Endothelial cell (in vitro differentiated cells): ENCODE measurements around the gene REXO1. TPM values are rescaled to one million over a fixed set of nuclear protein-coding genes. Genes with fewer than 3 reads are reported as not detected.

Experiments
- DNase-seq: peaks from one replicate; pipeline ENCODE4 v3.0.0; 2021; ENCODE audit warnings: low spot score
- H3K27ac Mint-ChIP-seq: one replicate; pipeline ENCODE4 v1.8.0; 2021; ENCODE audit warnings: mixed read lengths, inconsistent platforms; ENCODE audit not compliant: unreplicated experiment
- H3K27me3 Mint-ChIP-seq: one replicate; pipeline ENCODE4 v1.8.0; 2021; ENCODE audit warnings: mild to moderate bottlenecking, moderate library complexity, mixed read lengths, inconsistent platforms; ENCODE audit not compliant: unreplicated experiment
- H3K36me3 Mint-ChIP-seq: one replicate; pipeline ENCODE4 v1.8.0; 2021; ENCODE audit warnings: mild to moderate bottlenecking, low read depth, mixed read lengths, inconsistent platforms; ENCODE audit not compliant: unreplicated experiment
- H3K4me1 Mint-ChIP-seq: one replicate; pipeline ENCODE4 v1.8.0; 2021; ENCODE audit warnings: mild to moderate bottlenecking, mixed read lengths, inconsistent platforms; ENCODE audit not compliant: unreplicated experiment
- H3K4me3 Mint-ChIP-seq: one replicate; pipeline ENCODE4 v1.8.0; 2021; ENCODE audit warnings: mild to moderate bottlenecking, mixed read lengths, inconsistent platforms; ENCODE audit not compliant: unreplicated experiment
- H3K9me3 Mint-ChIP-seq: one replicate; pipeline ENCODE4 v1.8.0; 2021; ENCODE audit warnings: mixed read lengths, inconsistent platforms; ENCODE audit not compliant: unreplicated experiment
- CTCF ChIP-seq: fragments of 200-600 bp; sonication (generic); IDR thresholded peaks from one replicate; pipeline ENCODE4 v1.5.0; 2021; ENCODE audit warnings: antibody characterized with exemption; ENCODE audit not compliant: unreplicated experiment
- total RNA-seq: library from RNA; stranded (reverse); fragmentation: NEBNext Ultra II Directional; extraction: Animal tissue kit (Norgen Biotek cat#: 25700); gene quantifications from one replicate; pipeline ENCODE4 v1.2.1, GENCODE V29; 2021; ENCODE audit not compliant: unreplicated experiment

The REXO1 gene
- total RNA-seq, 1 donor from 2014 or later = 48.1 TPM

- Mint-ChIP-seq H3K36me3 (no peaks in the 10 kb centered on the region), H3K27ac (no peak overlapping the region), H3K27me3 (peaks cover 8% of the 10 kb centered on the region), H3K4me3 (no peak overlapping the region), H3K4me1 (no peaks in the 10 kb centered on the region), H3K9me3 (no peaks in the 10 kb centered on the region)
- TF ChIP-seq CTCF = no peak
- no peak for DNase-seq
These were observed 58.1 kb downstream of the REXO1 start for GRCh38 chr19:1790054-1790792.

DNA sequence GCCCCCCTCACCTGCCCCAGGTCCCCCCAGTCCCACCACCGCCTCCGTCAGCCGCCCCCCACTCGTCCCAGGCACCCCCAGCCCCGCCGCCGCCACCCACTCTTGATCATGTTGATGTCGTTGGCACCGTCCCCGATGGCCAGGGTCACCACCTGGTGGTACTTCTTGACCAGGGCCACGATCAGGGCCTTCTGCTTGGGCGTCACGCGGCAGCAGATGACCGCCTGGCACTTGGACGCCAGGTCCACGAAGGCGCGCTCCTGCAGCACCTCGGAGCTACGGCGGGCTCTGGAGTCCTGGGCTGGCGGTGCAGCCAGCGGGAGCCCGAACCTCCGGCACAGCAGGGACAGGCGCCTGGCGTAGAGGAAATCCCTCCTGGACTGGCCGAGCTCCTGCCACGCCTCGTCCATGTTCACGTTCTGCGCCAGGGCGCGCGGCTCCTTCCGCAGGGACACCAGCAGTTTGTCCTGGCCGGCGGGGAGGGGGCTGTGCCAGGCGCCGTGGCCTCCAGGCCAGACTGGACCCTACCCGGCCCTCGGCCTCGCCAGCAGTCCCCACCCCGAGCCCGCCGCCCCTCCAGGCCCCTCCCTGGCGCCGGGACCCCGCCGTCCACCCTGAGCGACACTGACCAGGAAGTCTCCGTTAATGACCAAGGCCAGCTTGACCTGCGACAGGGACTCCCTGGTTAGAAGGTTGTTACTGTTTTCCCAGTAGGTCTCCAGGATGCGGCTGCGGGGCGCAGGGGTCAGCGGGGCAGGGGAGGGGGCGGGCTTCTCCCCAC, 58.8 kb downstream of the REXO1 start:
- no peaks in the 10 kb centered on the region for H3K36me3 Mint-ChIP-seq
- no peak overlapping the region for H3K4me3 Mint-ChIP-seq
- DNase-seq = no peak
- H3K9me3 Mint-ChIP-seq = no peaks in the 10 kb centered on the region
- H3K27ac Mint-ChIP-seq = no peak overlapping the region
- TF ChIP-seq CTCF = no peak
- peaks cover 10% of the 10 kb centered on the region for H3K27me3 Mint-ChIP-seq
- no peaks in the 10 kb centered on the region for H3K4me1 Mint-ChIP-seq

DNA sequence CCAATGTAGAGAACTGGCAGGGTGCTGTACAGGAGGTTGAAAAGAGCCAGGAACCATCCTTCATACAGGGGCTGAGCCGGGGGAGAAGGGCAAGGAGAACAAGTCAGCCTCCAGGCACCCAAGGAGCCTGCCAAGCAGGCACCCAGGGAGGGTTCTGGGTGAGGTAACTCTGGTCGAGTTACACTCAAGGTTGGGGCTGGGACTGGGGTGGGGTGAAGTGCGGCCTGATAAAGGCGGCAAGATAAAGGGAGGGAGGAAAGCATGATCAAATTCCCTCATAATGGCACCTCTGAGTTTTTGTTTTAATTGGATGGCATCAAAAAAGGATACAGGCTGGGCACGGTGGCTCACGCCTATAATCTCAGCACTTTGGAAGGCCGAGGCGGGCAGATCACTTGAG, 61.2 kb downstream of the REXO1 start:
- H3K4me1 Mint-ChIP-seq = no peaks in the 10 kb centered on the region
- H3K9me3 Mint-ChIP-seq = no peaks in the 10 kb centered on the region
- TF ChIP-seq CTCF = no peak
- H3K27me3 Mint-ChIP-seq = peaks cover 11% of the 10 kb centered on the region
- no peaks in the 10 kb centered on the region for H3K36me3 Mint-ChIP-seq
- H3K4me3 Mint-ChIP-seq = no peak overlapping the region
- no peak overlapping the region for H3K27ac Mint-ChIP-seq
- DNase-seq = no peak

DNA sequence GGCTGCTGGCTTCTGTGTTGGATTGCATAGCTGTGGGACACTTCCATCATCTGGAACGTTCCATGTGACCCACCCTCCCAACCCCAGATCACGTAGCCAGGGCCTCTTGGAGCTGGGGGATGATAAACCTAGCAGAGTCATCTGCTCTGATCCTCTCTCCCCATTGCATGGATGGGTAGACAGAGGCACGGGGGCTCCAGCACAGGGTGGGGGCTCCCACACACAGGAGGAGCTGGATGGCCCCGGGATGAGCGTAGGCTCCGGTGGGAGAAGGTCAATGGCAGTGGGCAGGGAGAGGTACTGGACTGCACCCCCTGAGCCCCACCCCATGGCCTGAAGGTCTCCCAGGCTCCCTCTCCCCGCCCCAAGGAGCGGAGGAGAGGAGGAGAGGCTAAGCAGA, 61.6 kb downstream of the REXO1 start:
- Mint-ChIP-seq H3K9me3 (no peaks in the 10 kb centered on the region), H3K4me3 (no peak overlapping the region), H3K27me3 (peaks cover 11% of the 10 kb centered on the region), H3K27ac (no peak overlapping the region), H3K4me1 (no peaks in the 10 kb centered on the region), H3K36me3 (no peaks in the 10 kb centered on the region)
- no peak for DNase-seq
- no peak for TF ChIP-seq CTCF

- Mint-ChIP-seq H3K9me3 (no peaks in the 10 kb centered on the region), H3K4me3 (no peak overlapping the region), H3K27me3 (peaks cover 11% of the 10 kb centered on the region), H3K27ac (no peak overlapping the region), H3K4me1 (no peaks in the 10 kb centered on the region), H3K36me3 (no peaks in the 10 kb centered on the region)
- DNase-seq = no peak
- no peak for TF ChIP-seq CTCF
These were observed 63.0 kb downstream of the REXO1 start for GRCh38 chr19:1785310-1785709.
